Measurements from ENCODE around the gene NCOR2. TPM values are rescaled to one million over a fixed set of nuclear protein-coding genes. Genes with fewer than 3 reads are reported as not detected.

NCOR2 gene
- total and polyA plus RNA-seq, 2 of the 8 experiments (the other 6 are each of a cell fraction or from before 2014, with no cell fraction given): 14.8 to 275 TPM

- peaks cover 47 to 67% of the 10 kb centered on the region in 2 experiments for H3K79me2 ChIP-seq (ENCODE audit: control insufficient read depth in 1 of 2, insufficient read depth in 2 of 2, low read length in 2 of 2)
- WGBS, 2 experiments (ENCODE audit: extremely low coverage in 1 of 2, insufficient coverage in 1 of 2, insufficient read length in 1 of 2, insufficient replicate concordance in 2 of 2, low coverage in 1 of 2, low lambda C conversion rate in 2 of 2, missing lambda C conversion rate in 1 of 2): 2% methylated on average over 18 of the region's 19 CpGs; no CpG with 5 or more reads in 1 of the 2 experiments
- H3K4ac ChIP-seq (replicated peaks; ENCODE audit: insufficient read length, low read depth, low read length): no peak overlapping the region
These were observed 2.4 kb downstream of the NCOR2 start for GRCh38 chr12:124564971-124565491.

More at GRCh38 chr12:124564971-124565491, 2.4 kb downstream of the NCOR2 start:
- ChIA-PET CTCF (ENCODE audit: partially characterized antibody) (interaction anchor here (0.8 to 1.6 kb wide), 7 partner anchors 12 to 206 kb away, joined by 3 to 6 read pairs (median 3); no protein-coding TSS in a partner anchor), POLR2A (ENCODE audit: partially characterized antibody) (interaction anchor here (1.0 to 3.9 kb wide), 4 partner anchors 12 to 91 kb away, joined by 3 to 31 read pairs (median 4); no protein-coding TSS in a partner anchor)
- Histone ChIP-seq H4K91ac (replicated peaks; ENCODE audit: insufficient read length, low read length) (no peak overlapping the region), H3K23me2 (ENCODE audit: low read depth, low read length) (peaks cover 14% of the 10 kb centered on the region; the same call in 1 of the 2 replicates), H3K14ac (ENCODE audit: insufficient read length) (no peak overlapping the region), H3K27me3 (replicated peaks in 1 of 4; ENCODE audit: control insufficient read depth in 3 of 4, extremely low read depth in 1 of 4, insufficient read depth in 3 of 4, low read length in 3 of 4) (no peaks in the 10 kb centered on the region), H2BK20ac (ENCODE audit: low read length) (no peak overlapping the region), H4K5ac (ENCODE audit: insufficient read length, low read depth, low read length) (no peak overlapping the region), H3K36me3 (ENCODE audit: control insufficient read depth in 2 of 4, insufficient read depth in 4 of 4, low read length in 3 of 4) (no peaks in the 10 kb centered on the region), H4K20me1 (replicated peaks in 1 of 2; ENCODE audit: control insufficient read depth in 1 of 2, insufficient read depth in 2 of 2, low read length in 2 of 2) (peaks cover 28 to 35% of the 10 kb centered on the region in 2 experiments), H2BK15ac (ENCODE audit: low read length) (no peak overlapping the region), H3K4me3 (ENCODE audit: extremely low read depth in 1 of 4, insufficient read depth in 2 of 4, low read depth in 3 of 4, low read length in 4 of 4) (peak overlapping the region; percentile 22 to 86 (median 53); a peak in 7 of 8 replicates), H3K9me3 (ENCODE audit: insufficient read depth in 2 of 2, low read depth in 1 of 2, low read length in 1 of 2) (no peaks in the 10 kb centered on the region), H2BK120ac (replicated peaks; ENCODE audit: low read depth, low read length) (no peak overlapping the region), H2BK12ac (ENCODE audit: low read depth, low read length) (no peak overlapping the region), H3K9ac (replicated peaks in 1 of 4; ENCODE audit: extremely low read depth in 1 of 4, low read depth in 3 of 4, low read length in 3 of 4) (no peak overlapping the region), H2AFZ (ENCODE audit: low read length) (no peak overlapping the region), H3K56ac (replicated peaks; ENCODE audit: insufficient read length, low read depth, low read length) (no peak overlapping the region), H3K79me1 (ENCODE audit: low read depth, low read length) (peaks cover 10% of the 10 kb centered on the region), H4K8ac (ENCODE audit: extremely low read depth, insufficient read depth, low read length) (no peak overlapping the region), H3K18ac (ENCODE audit: extremely low read depth, low read length) (peak overlapping the region; percentile 7; the same call in 1 of the 2 replicates), H3K23ac (ENCODE audit: insufficient read length) (no peak overlapping the region), H3K27ac (ENCODE audit: low read depth, low read length) (no peak overlapping the region), H3K4me1 (replicated peaks in 1 of 4; ENCODE audit: control insufficient read depth in 3 of 4, insufficient read depth in 4 of 4, low read length in 3 of 4) (peaks cover 25 to 42% (median 33%) of the 10 kb centered on the region in 4 experiments), H2BK5ac (ENCODE audit: low read depth, low read length) (0 out of 2 replicates have a peak overlapping the region, but pooled peaks have one; percentile 60), H3K4me2 (ENCODE audit: insufficient read depth in 1 of 2, low read depth in 2 of 2, low read length in 2 of 2) (peak overlapping the region; percentile 64 to 80), H2AK5ac (ENCODE audit: low read depth, low read length) (no peak overlapping the region)
- DNase-seq (ENCODE audit: low read depth in 1 of 2, low spot score in 2 of 2): peak in 1 of 2 experiments; percentile 68
- no peak for FAIRE-seq
- no peak for TF ChIP-seq TBP (IDR thresholded peaks at IDR 0.05; ENCODE audit: low read depth, low read length)
- TF ChIP-seq ZNF274 (IDR thresholded peaks at IDR 0.05; ENCODE audit: borderline replicate concordance, extremely low read depth, low read length): no peak
- no peak for TF ChIP-seq SP2 (IDR thresholded peaks at IDR 0.05; ENCODE audit: low read length)
- 0 out of 4 replicates have a peak, but pooled peaks of 1 of the 2 experiments have one; percentile 2 for TF ChIP-seq SIN3A (conservative IDR thresholded peaks at IDR 0.05 in 1 of 2, IDR thresholded peaks at IDR 0.05 in 1 of 2; ENCODE audit: low read depth in 1 of 2, low read length in 2 of 2)
- TF ChIP-seq HDAC2 (IDR thresholded peaks at IDR 0.05; ENCODE audit: borderline replicate concordance in 1 of 2, low read depth in 2 of 2, low read length in 2 of 2): peak in 1 of 2 experiments; percentile 80; a peak in 2 of 4 replicates
- no peak for TF ChIP-seq MAX (IDR thresholded peaks at IDR 0.05)
- TF ChIP-seq E2F6 (IDR thresholded peaks at IDR 0.05): no peak
- TF ChIP-seq KDM4A (IDR thresholded peaks at IDR 0.05; ENCODE audit: low read depth, low read length, severe bottlenecking): no peak
- 0 out of 2 replicates have a peak, but pooled peaks have one; percentile 83 for TF ChIP-seq KDM1A (IDR thresholded peaks at IDR 0.05; ENCODE audit: borderline replicate concordance, low read length)
- no peak for TF ChIP-seq SP1 (IDR thresholded peaks at IDR 0.05; ENCODE audit: low read depth, low read length)

Measured in H1 (cell line).